AG04449 (cell line): ENCODE data around the gene PRM3.

ENCODE experiments used
- CTCF ChIA-PET: fragments of 350-600 bp; formaldehyde crosslinking; extraction: SDS; loops from one replicate; lab custom pipeline; 2021; ENCODE audit warnings: antibody characterized with exemption; lab: Yijun Ruan, JAX
- POLR2A ChIA-PET: fragments of 400-600, 350-600 bp; formaldehyde crosslinking; extraction: SDS; loops from one replicate; lab custom pipeline; 2020; ENCODE audit warnings: antibody characterized with exemption, inconsistent platforms; lab: Yijun Ruan, JAX
- DNase-seq: peaks from one replicate; pipeline ENCODE4 v3.0.0-alpha.2; 2010; ENCODE audit warnings: low read depth, low spot score
- H3K4me3 ChIP-seq: 2 replicates; pipeline ENCODE4 v1.5.1; 2011; ENCODE audit warnings: low read depth, mild to moderate bottlenecking, control low read depth, low read length
- CTCF ChIP-seq: IDR thresholded peaks from one replicate; pipeline ENCODE4 v1.5.1; 2011; ENCODE audit warnings: mild to moderate bottlenecking, moderate library complexity, low read length, control low read depth, inconsistent platforms; ENCODE audit not compliant: insufficient read depth; ENCODE audit errors: missing control alignments

Gene PRM3

DNA sequence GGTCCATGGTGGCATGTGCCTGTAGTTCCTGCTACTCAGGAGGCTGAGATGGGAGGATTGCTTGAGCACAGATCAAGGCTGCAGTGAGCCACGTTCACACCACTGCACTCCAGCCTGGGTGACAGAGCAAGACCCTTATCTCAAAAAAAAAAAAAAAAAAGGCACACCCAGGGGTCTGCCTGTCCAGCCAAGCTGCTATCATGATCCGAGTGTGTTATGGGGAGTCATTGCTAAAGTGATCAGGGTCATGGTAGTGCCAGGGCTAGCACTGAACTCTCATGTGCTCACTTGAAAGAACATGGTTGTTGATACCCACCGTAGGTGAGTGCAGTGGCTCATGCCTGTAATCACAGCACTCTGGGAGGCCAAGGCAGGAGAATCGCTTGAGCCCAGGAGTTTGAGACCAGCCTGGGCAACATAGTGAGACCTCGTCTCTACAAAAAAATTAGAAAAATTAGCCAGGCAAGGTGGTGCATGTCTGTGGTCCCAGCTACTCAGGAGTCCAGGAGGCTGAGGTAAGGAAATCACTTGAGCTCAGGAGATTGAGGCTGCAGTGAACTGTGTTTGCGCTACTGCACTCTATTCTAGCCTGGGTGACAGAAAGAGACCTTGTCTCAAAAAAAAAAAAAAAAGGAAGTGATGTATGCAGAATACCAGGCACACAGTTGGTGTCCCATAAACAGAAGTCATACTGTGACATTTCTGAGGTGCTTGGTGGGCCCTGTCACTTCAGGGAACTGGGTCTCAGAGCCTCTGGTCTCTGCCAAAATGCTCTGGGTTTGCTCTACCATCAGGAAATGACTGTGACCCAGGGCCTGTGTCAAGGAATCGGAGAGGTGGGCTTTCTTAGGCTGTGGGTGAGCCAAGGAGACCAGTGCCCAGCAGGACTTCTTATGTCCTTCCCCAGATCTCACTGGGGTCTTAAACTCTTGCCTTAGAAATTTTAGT is 5.5 kb upstream of the PRM3 start:
- CTCF ChIA-PET = interaction anchor here (0.6 to 1.6 kb wide), 3 partner anchors 22 to 80 kb away, joined by 3 to 5 read pairs (median 4); no protein-coding TSS in a partner anchor
- H3K4me3 ChIP-seq = no peak overlapping the region
- no peak for DNase-seq
- POLR2A ChIA-PET = no interaction called here
- no peak for TF ChIP-seq CTCF

DNA sequence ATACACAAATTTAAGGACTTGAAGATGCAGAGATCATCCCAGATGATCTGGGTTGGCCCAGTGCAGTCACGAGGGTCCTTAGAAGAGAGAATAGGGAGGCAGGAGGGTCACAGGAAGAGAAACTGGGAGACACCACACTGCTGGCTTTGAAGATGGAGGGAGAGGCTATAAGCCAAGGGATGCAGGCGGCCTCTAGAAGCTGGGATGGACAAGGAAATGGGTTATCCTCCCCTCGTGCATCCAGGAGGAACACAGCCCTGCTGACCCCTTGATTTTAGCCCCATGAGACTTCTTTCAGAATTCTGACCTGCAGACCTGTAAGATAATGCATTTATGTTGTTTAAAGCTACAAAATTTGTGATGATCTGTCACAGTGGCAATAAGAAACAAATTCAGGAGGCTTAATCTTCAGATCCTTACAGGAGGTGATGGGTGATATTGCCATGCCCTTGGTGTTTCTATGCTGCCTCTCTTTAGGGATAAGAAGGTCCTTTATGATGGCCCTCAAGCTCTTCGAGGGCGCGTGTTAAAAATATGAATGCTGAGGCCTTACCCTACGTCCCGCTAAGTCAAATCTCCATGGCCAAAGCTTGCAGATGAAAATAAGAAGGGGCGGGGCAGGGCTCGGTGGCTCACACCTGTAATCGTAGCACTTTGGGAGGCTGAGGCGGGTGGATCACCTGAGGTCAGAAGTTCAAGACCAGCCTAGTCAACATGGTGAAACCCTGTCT is 4.3 kb upstream of the PRM3 start:
- DNase-seq = no peak
- ChIA-PET CTCF (interaction anchor here (1.0 to 1.2 kb wide), 3 partner anchors 17 to 79 kb away, joined by 3 to 4 read pairs (median 3); no protein-coding TSS in a partner anchor), POLR2A (no interaction called here)
- TF ChIP-seq CTCF = no peak
- H3K4me3 ChIP-seq = no peak overlapping the region

DNA sequence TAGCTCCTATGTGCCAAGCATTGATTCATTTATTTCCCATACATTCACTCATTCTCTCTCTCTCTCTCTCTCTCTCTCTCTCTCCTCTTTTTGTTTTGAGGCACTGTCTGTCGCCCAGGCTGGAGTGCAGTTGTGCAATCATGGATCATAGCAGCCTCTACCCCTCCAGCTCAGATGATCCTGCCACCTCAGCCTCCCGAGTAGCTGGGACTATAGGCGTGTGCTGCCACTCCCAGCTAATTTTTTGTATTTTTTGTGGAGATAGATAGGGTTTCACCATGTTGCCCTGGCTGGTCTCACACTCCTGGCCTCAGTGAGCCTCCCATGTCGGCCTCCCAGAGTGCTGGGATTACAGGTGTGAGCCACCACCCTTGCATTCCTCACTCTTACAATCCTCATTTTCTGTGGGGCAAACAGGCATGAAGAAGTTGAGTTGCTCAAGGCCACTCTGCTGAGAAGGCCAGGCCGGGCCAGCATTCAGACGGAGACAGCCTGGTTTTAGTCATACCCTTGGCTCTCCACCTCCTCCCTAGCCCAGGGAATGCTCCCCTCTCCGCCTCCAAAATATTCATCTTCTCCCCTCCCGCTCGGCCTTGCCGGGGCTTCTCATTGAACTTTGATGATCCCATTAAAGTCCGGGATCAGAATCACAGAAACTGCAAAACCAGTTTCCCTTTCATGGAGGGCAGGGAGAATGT is 3.6 kb upstream of the PRM3 start:
- POLR2A ChIA-PET = interaction anchor here (1.2 kb wide), 1 partner anchor 21 kb away, joined by 3 read pairs; the partner anchor contains the start of gene SOCS1
- CTCF ChIA-PET = interaction anchor here (1.0 to 1.5 kb wide), 5 partner anchors 16 to 80 kb away, joined by 3 to 4 read pairs (median 3); no protein-coding TSS in a partner anchor
- no peak overlapping the region for H3K4me3 ChIP-seq
- TF ChIP-seq CTCF = no peak
- no peak for DNase-seq

DNA sequence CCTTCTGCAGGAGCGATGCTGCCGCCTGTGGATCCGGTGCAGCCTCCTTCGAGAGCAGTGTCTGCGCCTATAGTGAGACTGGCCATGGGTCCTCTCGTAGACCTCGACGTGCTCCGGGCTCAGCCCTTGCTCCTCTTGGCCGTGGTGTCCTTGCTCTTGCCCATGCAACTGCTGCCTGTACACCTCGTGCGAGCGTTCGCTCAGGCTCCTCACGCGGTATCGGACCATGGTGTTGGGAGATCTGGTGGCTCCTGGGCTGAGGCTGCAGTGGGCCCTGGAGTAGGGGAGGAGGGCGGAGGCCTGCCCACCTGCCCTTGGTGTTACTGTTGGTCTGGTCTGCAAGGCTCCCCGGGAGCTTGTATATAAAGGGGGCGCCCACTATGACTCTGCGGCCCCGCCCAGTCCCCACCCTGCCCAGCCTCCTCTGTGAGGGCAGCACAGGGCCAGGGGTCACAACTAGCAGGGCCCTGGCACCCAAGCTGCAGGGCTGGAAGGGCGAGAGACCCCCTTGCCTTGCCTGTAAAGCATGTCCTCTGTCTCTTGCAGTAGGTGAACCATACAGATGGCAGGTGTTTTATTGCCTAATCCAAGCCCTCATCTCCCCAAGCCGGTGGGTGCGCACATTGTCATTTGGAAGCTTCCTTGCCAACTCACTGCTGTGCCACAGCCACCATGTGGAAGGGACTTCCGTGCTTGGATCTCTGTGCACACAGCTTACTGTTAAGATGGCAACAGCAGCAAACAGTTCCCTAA is 2.9 kb upstream of the PRM3 start, which contains the start of gene PRM2:
Gene PRM2 (minus strand): TSS at position 338 of the 753 bp plus-strand sequence. CDS start 110 bp downstream, at position 228.
- CTCF ChIA-PET = interaction anchor here (1.0 to 1.5 kb wide), 2 partner anchors 19 to 80 kb away, joined by 3 to 4 read pairs; no protein-coding TSS in a partner anchor
- POLR2A ChIA-PET = interaction anchor here (1.2 kb wide), 1 partner anchor 20 kb away, joined by 3 read pairs; the partner anchor contains the start of gene SOCS1
- no peak within 1 kb of the TSS for H3K4me3 ChIP-seq
- DNase-seq = no peak
- no peak for TF ChIP-seq CTCF

DNA sequence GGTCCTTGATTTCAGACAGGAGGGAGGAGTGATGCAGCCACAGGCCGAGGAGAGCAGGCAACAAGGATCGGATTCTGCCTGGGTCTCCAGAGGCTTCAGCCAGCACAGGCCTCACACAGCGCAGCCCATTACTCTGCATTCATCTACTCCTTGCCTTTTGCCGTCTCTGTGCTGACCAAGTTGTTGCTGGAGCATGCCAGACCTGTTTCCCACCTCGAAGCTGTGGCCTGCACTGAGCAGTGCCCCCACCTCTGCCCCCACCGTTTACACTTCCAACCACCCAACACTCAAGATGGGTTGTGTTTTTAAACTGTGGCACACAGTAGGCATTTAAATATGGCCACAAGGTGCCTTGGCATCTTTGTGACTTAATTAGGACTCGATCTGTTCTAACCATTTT is 1.5 kb upstream of the PRM3 start:
- no peak overlapping the region for H3K4me3 ChIP-seq
- no peak for TF ChIP-seq CTCF
- ChIA-PET CTCF (interaction anchor here (2.2 kb wide), 1 partner anchor 8 kb away, joined by 8 read pairs; no protein-coding TSS in a partner anchor), POLR2A (no interaction called here)
- no peak for DNase-seq
